Panc1 (cell line): ENCODE measurements around the gene DHRS12. TPM values are rescaled to one million over a fixed set of nuclear protein-coding genes. Genes with fewer than 3 reads are reported as not detected.

Experiments
- ATAC-seq: fragments of 200-7000 bp; cut with Tn5 transposase; 2 replicates; pipeline ENCODE4 v1.9.1; 2020; ENCODE audit warnings: mild to moderate bottlenecking, moderate library complexity
- BruUV-seq: library from RNA; stranded (reverse); fragments of 400-500 nt; replicated peaks from 2 replicates; lab custom pipeline; 2021; lab: Mats Ljungman, UMichigan
- CTCF ChIA-PET: fragments of 300-600 bp; sonication (Branson Sonifier 250); formaldehyde crosslinking; loops from one replicate; lab custom pipeline; 2022; ENCODE audit warnings: antibody characterized with exemption; lab: Charles Lee
- POLR2A ChIA-PET: fragments of 300-600 bp; sonication (Branson Sonifier 250); formaldehyde crosslinking; loops from one replicate; lab custom pipeline; 2022; ENCODE audit warnings: antibody characterized with exemption; lab: Charles Lee
- DNase-seq: peaks from one replicate; pipeline ENCODE4 v3.0.0-alpha.2; 2010; ENCODE audit warnings: low read depth, low spot score
- H3K27ac ChIP-seq: 2 replicates; pipeline ENCODE4 v1.5.1; 2011; ENCODE audit warnings: mild to moderate bottlenecking, low read length, inconsistent platforms
- H3K27me3 ChIP-seq: fragments of 200-500 bp; sonication (Bioruptor generic); 2 replicates; pipeline ENCODE4 v1.6.0; 2014; ENCODE audit warnings: low read length, inconsistent platforms; ENCODE audit not compliant: control insufficient read depth, insufficient read depth
- H3K36me3 ChIP-seq: fragments of 200-500 bp; sonication (Bioruptor generic); 2 replicates; pipeline ENCODE4 v1.5.1; 2014; ENCODE audit warnings: inconsistent platforms, mild to moderate bottlenecking, low read length, moderate library complexity; ENCODE audit not compliant: control insufficient read depth, insufficient read depth
- H3K4me1 ChIP-seq: 2 replicates; pipeline ENCODE4 v1.5.1; 2011; ENCODE audit warnings: inconsistent platforms, mild to moderate bottlenecking, low read length, moderate library complexity; ENCODE audit not compliant: control insufficient read depth, insufficient read depth
- H3K4me3 ChIP-seq, 2 experiments: 2 replicates each; pipeline ENCODE4 v1.5.1; 2011 to 2012; ENCODE audit warnings: low read depth in 2 of 2, low read length in 2 of 2, mild to moderate bottlenecking in 2 of 2, inconsistent platforms in 1 of 2, moderate library complexity in 1 of 2
- H3K9me3 ChIP-seq: fragments of 200-500 bp; sonication (Bioruptor generic); 2 replicates; pipeline ENCODE4 v1.5.1; 2014; ENCODE audit warnings: low read depth, mild to moderate bottlenecking, inconsistent platforms, low read length, moderate library complexity; ENCODE audit not compliant: control insufficient read depth, insufficient read depth
- CTCF ChIP-seq: fragments of 450-650 bp; IDR thresholded peaks from 2 replicates; pipeline ENCODE4 v1.5.1; 2017; ENCODE audit warnings: mild to moderate bottlenecking
- POLR2AphosphoS5 ChIP-seq: IDR thresholded peaks from 2 replicates; pipeline ENCODE4 v1.6.1; 2012; ENCODE audit warnings: mild to moderate bottlenecking, low read depth, low read length, moderate library complexity
- REST ChIP-seq, 2 experiments: IDR thresholded peaks; 2 replicates each; pipeline ENCODE4 v1.6.1; 2011 to 2012; ENCODE audit warnings: low read depth in 2 of 2, control low read depth in 1 of 2, low read length in 1 of 2, mild to moderate bottlenecking in 1 of 2, moderate library complexity in 1 of 2; ENCODE audit not compliant: insufficient read depth in 1 of 2
- SIN3A ChIP-seq: IDR thresholded peaks from 2 replicates; pipeline ENCODE4 v1.6.1; 2012; ENCODE audit warnings: low read depth, mild to moderate bottlenecking, low read length, moderate library complexity, borderline replicate concordance; ENCODE audit not compliant: insufficient read depth
- TCF7L2 ChIP-seq: IDR thresholded peaks from 2 replicates; pipeline ENCODE4 v1.6.1; 2011; ENCODE audit warnings: mild to moderate bottlenecking, low read depth, low read length, inconsistent platforms
- in situ Hi-C: cut with HindIII; loops from 2 replicates; pipeline ENCODE4 v1.10.0; 2016; ENCODE audit warnings: low sequenced_read_pairs, low pct_unique_long_range_greater_than_20kb
- intact Hi-C: fragments of 100-400 bp; cut with micrococcal nuclease; formaldehyde crosslinking; loops from one replicate; pipeline ENCODE4 v1.10.0; 2022; ENCODE audit not compliant: unreplicated experiment
- total RNA-seq: library from RNA; stranded (reverse); gene quantifications from one replicate; pipeline ENCODE4 v1.2.1, GENCODE V29; 2021; ENCODE audit not compliant: unreplicated experiment

DHRS12 gene
- total RNA-seq, 1 experiment from 2014 or later = 10.7 TPM

- in situ Hi-C loops (no loop called here), intact Hi-C loops (no loop called here)
- H3K4me3 ChIP-seq = no peak overlapping the region
- DNase-seq (no peak), ATAC-seq (no peak)
- ChIA-PET POLR2A (no interaction called here), CTCF (no interaction called here)
- H3K9me3 ChIP-seq = no peaks in the 10 kb centered on the region
- no peak overlapping the region for H3K27ac ChIP-seq
- no TSS peak for BruUV-seq
- H3K27me3 ChIP-seq = no peaks in the 10 kb centered on the region
- H3K4me1 ChIP-seq = no peaks in the 10 kb centered on the region
- TF ChIP-seq CTCF (no peak), REST (IDR thresholded peaks at IDR 0.05; ENCODE audit: insufficient read depth in 1 of 2, low read depth in 2 of 2, low read length in 1 of 2) (no peak), TCF7L2 (no peak)
- H3K36me3 ChIP-seq = no peaks in the 10 kb centered on the region
Observed at GRCh38 chr13:51811046-51811445, 7.1 kb upstream of the DHRS12 start.

DNA sequence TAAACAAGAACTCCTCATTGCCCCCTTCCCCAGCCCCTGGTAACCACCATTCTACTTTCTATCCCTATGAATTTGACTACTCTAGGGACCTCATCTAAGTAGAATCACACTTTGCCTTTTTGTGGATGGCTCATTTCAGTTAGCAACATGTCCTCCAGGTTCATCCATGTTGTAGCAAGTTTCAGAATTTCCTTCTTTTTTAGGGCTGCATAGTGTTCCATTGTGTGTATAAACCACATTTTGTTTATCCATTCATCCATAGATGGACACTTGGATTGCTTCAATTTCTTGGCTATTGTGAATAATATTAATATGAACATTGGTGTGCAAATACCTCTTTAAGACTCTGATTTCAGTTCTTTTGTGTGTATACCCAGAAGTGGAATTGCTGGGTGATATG, 4.8 kb upstream of the DHRS12 start:
- no peak for TF ChIP-seq CTCF
- Histone ChIP-seq H3K4me3 (no peak overlapping the region), H3K36me3 (no peaks in the 10 kb centered on the region; the same call in 1 of the 2 replicates), H3K27me3 (no peaks in the 10 kb centered on the region), H3K4me1 (no peaks in the 10 kb centered on the region), H3K27ac (no peak overlapping the region), H3K9me3 (no peaks in the 10 kb centered on the region)
- CTCF ChIA-PET = no interaction called here
- POLR2A ChIA-PET = no interaction called here
- no peak for ATAC-seq
- DNase-seq = no peak
- no TSS peak for BruUV-seq
- intact Hi-C loops = no loop called here
- in situ Hi-C loops = no loop called here

DNA sequence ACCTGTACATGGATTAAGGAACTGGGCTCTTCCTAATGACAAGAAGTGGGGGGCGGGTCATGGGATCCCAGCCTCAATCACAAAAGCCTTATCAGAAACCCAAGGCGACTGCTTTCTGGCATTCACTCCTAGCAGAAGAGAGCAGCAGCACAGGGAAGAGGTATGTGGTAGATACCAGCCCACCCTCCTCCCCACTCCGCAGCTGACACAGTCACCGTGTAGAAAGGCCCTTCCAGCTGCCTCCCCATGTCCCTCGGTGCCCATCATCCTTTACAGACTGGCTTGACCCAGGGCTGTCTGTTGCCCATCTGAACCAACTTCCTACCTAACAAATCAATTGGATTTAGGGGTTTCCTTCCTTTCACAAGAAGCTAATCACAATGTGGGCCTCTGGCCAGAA, 3.1 kb upstream of the DHRS12 start:
- ChIA-PET CTCF (no interaction called here), POLR2A (interaction anchor here (0.7 kb wide), 1 partner anchor 207 kb away, joined by 4 read pairs; no protein-coding TSS in a partner anchor)
- Histone ChIP-seq H3K4me1 (peaks cover 12% of the 10 kb centered on the region), H3K36me3 (no peaks in the 10 kb centered on the region; the same call in 1 of the 2 replicates), H3K27ac (no peak overlapping the region), H3K27me3 (no peaks in the 10 kb centered on the region), H3K4me3 (no peak overlapping the region), H3K9me3 (no peaks in the 10 kb centered on the region)
- no TSS peak for BruUV-seq
- no peak for ATAC-seq
- TF ChIP-seq REST (IDR thresholded peaks at IDR 0.05; ENCODE audit: insufficient read depth in 1 of 2, low read depth in 2 of 2, low read length in 1 of 2) (no peak), CTCF (no peak), TCF7L2 (no peak), SIN3A (no peak), POLR2AphosphoS5 (no peak)
- in situ Hi-C loops = no loop called here
- intact Hi-C loops = no loop called here
- no peak for DNase-seq
